Measurements from ENCODE around the gene CFC1B.
"Not testable (repeated sequence)": the region's sequence is repeated elsewhere in the genome, so short reads cannot be mapped to it uniquely, and the experiment has no call there.

GRCh38 chr2:130529545-130529944 is 8.5 kb downstream of the CFC1B start:
- TF ChIP-seq, protein P1, sequence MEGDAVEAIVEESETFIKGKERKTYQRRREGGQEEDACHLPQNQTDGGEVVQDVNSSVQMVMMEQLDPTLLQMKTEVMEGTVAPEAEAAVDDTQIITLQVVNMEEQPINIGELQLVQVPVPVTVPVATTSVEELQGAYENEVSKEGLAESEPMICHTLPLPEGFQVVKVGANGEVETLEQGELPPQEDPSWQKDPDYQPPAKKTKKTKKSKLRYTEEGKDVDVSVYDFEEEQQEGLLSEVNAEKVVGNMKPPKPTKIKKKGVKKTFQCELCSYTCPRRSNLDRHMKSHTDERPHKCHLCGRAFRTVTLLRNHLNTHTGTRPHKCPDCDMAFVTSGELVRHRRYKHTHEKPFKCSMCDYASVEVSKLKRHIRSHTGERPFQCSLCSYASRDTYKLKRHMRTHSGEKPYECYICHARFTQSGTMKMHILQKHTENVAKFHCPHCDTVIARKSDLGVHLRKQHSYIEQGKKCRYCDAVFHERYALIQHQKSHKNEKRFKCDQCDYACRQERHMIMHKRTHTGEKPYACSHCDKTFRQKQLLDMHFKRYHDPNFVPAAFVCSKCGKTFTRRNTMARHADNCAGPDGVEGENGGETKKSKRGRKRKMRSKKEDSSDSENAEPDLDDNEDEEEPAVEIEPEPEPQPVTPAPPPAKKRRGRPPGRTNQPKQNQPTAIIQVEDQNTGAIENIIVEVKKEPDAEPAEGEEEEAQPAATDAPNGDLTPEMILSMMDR (IDR thresholded peaks at IDR 0.05): not testable (repeated sequence)
- TF ChIP-seq POLR2A (IDR thresholded peaks at IDR 0.05): not testable (repeated sequence)
